ENCODE data around the gene ATG12.

- no peak for TF ChIP-seq CTCF (IDR thresholded peaks at IDR 0.05)
- no peak for TF ChIP-seq POLR2A (IDR thresholded peaks at IDR 0.05)
- no peak for TF ChIP-seq POLR2AphosphoS5 (IDR thresholded peaks at IDR 0.05)
Measured at GRCh38 chr5:115857057-115857479, 15.7 kb upstream of the ATG12 start.
